Measurements from ENCODE around the gene GRK6. TPM values are rescaled to one million over a fixed set of nuclear protein-coding genes. Genes with fewer than 3 reads are reported as not detected.

GRK6 gene
- total and polyA plus RNA-seq, 9 of the 15 experiments (the other 6 are each of a cell fraction or from before 2014, with no cell fraction given): 0.63 to 122 (median 44.5) TPM

DNA sequence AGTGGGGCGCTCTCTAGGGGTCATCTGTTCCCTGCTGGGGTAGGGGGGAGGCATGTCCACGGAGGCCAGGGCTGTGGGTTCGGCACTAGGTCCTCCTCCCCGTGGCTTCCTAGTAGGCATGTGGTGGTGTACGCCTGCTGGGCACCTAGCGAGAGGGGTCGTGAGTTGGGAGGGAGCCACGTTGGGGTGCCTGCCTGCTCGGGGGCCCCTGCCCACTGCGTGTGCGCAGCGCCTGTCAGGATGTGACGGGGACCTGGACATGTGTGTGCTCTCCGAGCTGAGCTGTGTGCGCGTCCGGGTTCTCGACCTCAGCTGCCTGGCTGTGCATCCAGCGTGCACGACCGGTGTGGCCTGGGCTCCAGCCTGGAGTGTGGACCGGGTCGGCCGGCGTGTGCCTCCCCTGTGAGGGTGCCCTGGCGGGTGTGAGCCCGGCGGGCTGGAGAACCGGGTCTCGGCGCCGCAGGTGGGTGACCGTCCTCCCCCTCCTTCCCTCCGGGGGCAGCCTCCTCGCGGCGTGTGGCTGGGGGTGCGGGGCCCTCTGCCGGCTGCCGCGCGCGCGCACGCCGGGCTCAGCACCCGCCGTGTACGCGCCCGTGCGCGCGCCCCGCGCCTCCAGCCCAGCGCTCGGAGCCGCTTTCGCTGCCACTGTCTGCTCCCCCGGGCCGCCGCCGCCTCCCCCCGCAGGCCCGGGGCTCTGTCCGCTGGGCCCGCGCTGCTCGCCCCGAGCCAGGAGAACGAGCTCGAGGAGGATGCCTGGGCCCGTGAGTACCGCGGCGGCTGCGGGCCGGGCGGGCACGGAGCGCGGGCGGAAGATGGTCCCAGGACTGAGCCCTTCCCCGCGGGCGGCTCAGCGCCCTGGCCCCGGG lies 20.0 kb downstream of the GRK6 start, which contains the start of gene PRR7:
PRR7 (plus strand) TSS at position 615 of the 866 bp plus-strand sequence. CDS start 8,254 bp downstream, outside the sequence.
- H3K27ac ChIP-seq (ENCODE audit: extremely low read depth, low read depth, low read length): peak within 1 kb of the TSS; percentile 59
- H4K20me1 ChIP-seq (replicated peaks; ENCODE audit: control insufficient read depth, insufficient read depth, low read length): peaks cover 25% of the 10 kb centered on the region
- ATAC-seq (peak; percentile 59), DNase-seq (ENCODE audit: extremely low read depth in 1 of 4, low spot score in 3 of 4) (peak; percentile 80 to 86 (median 86)), FAIRE-seq (peak; percentile 68)
- peak within 1 kb of the TSS; percentile 81 for H3K4me2 ChIP-seq (ENCODE audit: insufficient read depth, low read length)
- POLR2A ChIA-PET: interaction anchor here (0.5 to 11.8 kb wide), 9 partner anchors 8 to 52 kb away, joined by 3 to 210 read pairs (median 10); partner anchors contain the start of gene GRK6
- H3K36me3 ChIP-seq (ENCODE audit: control insufficient read depth, insufficient read depth, low read length): peaks cover 18% of the 10 kb centered on the region; the same call in 1 of the 3 replicates
- intact Hi-C loops (cut with micrococcal nuclease) (loop anchor here (2.0 kb wide), 1 partner anchor 332 kb away; no protein-coding TSS in a partner anchor), in situ Hi-C loops (cut with MboI) (loop anchor here (5.0 kb wide), 1 partner anchor 54 kb away; no protein-coding TSS in a partner anchor)
- 1% methylated on average over 65 of the region's 89 CpGs for WGBS (ENCODE audit: insufficient coverage, low coverage, missing lambda C conversion rate)
- no peaks in the 10 kb centered on the region for H3K9me3 ChIP-seq (replicated peaks; ENCODE audit: control insufficient read depth, insufficient read depth, low read depth, low read length)
- peaks cover 19 to 53% of the 10 kb centered on the region in 2 experiments for H3K4me1 ChIP-seq (replicated peaks in 1 of 2; ENCODE audit: control insufficient read depth in 2 of 2, insufficient read depth in 2 of 2, low read length in 2 of 2)
- peak within 1 kb of the TSS; percentile 62 for H3K4me3 ChIP-seq
- CTCF ChIA-PET (ENCODE audit: low intra/inter-chr PET ratio): interaction anchor here (0.6 to 1.9 kb wide), 3 partner anchors 42 to 76 kb away, joined by 3 to 9 read pairs (median 3); no protein-coding TSS in a partner anchor
- H3K79me2 ChIP-seq (ENCODE audit: control insufficient read depth, insufficient read depth, low read length): no peaks in the 10 kb centered on the region
- H3K9me1 ChIP-seq (ENCODE audit: control insufficient read depth, insufficient read depth, low read length): peaks cover 3% of the 10 kb centered on the region
- H3K27me3 ChIP-seq (ENCODE audit: control insufficient read depth in 2 of 2, insufficient read depth in 2 of 2, low read length in 2 of 2): no peaks in the 10 kb centered on the region
- peak within 1 kb of the TSS; percentile 67 for H2AFZ ChIP-seq (ENCODE audit: low read depth, low read length)
- peak within 1 kb of the TSS; percentile 53 to 95 for H3K9ac ChIP-seq (ENCODE audit: insufficient read depth in 1 of 2, low read depth in 2 of 2, low read length in 2 of 2)
- BruUV-seq (replicated peaks): no TSS peak
- TF ChIP-seq ERF (CRISPR knock-in tag; IDR thresholded peaks at IDR 0.05): peak; percentile 91
- TF ChIP-seq, protein P1, sequence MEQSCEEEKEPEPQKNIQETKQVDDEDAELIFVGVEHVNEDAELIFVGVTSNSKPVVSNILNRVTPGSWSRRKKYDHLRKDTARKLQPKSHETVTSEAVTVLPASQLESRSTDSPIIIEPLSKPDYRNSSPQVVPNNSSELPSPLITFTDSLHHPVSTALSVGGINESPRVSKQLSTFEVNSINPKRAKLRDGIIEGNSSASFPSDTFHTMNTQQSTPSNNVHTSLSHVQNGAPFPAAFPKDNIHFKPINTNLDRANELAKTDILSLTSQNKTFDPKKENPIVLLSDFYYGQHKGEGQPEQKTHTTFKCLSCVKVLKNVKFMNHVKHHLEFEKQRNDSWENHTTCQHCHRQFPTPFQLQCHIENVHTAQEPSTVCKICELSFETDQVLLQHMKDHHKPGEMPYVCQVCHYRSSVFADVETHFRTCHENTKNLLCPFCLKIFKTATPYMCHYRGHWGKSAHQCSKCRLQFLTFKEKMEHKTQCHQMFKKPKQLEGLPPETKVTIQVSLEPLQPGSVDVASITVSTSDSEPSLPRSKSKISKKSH (CRISPR knock-in tag; IDR thresholded peaks at IDR 0.05): peak; percentile 32; the same call in 1 of the 2 replicates
- 0 out of 2 replicates have a peak, but pooled peaks have one; percentile 38 for TF ChIP-seq NCOR1 (IDR thresholded peaks at IDR 0.05)
- peak; percentile 85 for TF ChIP-seq SUPT5H (IDR thresholded peaks at IDR 0.05)
- TF ChIP-seq, protein P2, sequence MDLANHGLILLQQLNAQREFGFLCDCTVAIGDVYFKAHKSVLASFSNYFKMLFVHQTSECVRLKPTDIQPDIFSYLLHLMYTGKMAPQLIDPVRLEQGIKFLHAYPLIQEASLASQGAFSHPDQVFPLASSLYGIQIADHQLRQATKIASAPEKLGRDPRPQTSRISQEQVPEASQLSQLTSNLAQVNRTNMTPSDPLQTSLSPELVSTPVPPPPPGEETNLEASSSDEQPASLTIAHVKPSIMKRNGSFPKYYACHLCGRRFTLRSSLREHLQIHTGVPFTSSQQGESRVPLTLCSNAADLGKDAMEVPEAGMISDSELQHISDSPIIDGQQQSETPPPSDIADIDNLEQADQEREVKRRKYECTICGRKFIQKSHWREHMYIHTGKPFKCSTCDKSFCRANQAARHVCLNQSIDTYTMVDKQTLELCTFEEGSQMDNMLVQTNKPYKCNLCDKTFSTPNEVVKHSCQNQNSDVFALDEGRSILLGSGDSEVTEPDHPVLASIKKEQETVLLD (IDR thresholded peaks at IDR 0.05): no peak
- TF ChIP-seq, protein P3, sequence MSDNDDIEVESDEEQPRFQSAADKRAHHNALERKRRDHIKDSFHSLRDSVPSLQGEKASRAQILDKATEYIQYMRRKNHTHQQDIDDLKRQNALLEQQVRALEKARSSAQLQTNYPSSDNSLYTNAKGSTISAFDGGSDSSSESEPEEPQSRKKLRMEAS (CRISPR knock-in tag; IDR thresholded peaks at IDR 0.05): peak; percentile 73; the same call in 1 of the 2 replicates
- no peak for TF ChIP-seq RCOR1 (IDR thresholded peaks at IDR 0.05; ENCODE audit: borderline replicate concordance in 1 of 2, low read depth in 2 of 2, low read length in 2 of 2)
- TF ChIP-seq HDAC8 (tag; IDR thresholded peaks at IDR 0.05): no peak
- peak; percentile 26 to 81; a peak in 3 of 4 replicates for TF ChIP-seq MAZ (CRISPR knock-in tag; conservative IDR thresholded peaks at IDR 0.05 in 1 of 2, IDR thresholded peaks at IDR 0.05 in 1 of 2)
- no peak for TF ChIP-seq POLR2H (tag; IDR thresholded peaks at IDR 0.05; ENCODE audit: low read depth)
- TF ChIP-seq RHOXF2B (CRISPR knock-in tag; conservative IDR thresholded peaks at IDR 0.05): peak; percentile 90
- TF ChIP-seq, protein P4, sequence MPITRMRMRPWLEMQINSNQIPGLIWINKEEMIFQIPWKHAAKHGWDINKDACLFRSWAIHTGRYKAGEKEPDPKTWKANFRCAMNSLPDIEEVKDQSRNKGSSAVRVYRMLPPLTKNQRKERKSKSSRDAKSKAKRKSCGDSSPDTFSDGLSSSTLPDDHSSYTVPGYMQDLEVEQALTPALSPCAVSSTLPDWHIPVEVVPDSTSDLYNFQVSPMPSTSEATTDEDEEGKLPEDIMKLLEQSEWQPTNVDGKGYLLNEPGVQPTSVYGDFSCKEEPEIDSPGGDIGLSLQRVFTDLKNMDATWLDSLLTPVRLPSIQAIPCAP (CRISPR knock-in tag; IDR thresholded peaks at IDR 0.05; ENCODE audit: borderline replicate concordance): no peak
- no peak for TF ChIP-seq PRMT5 (CRISPR knock-in tag; IDR thresholded peaks at IDR 0.05)
- 0 out of 2 replicates have a peak, but pooled peaks have one; percentile 20 for TF ChIP-seq ZSCAN29 (IDR thresholded peaks at IDR 0.05)
- no peak for TF ChIP-seq ARID2 (IDR thresholded peaks at IDR 0.05)
- no peak; the same call in 1 of the 2 replicates for TF ChIP-seq ESRRB (CRISPR knock-in tag; IDR thresholded peaks at IDR 0.05; ENCODE audit: borderline replicate concordance)
- peak; percentile 74; the same call in 1 of the 2 replicates for TF ChIP-seq NR2C2 (CRISPR knock-in tag; IDR thresholded peaks at IDR 0.05)
- no peak for TF ChIP-seq NR2C2 (tag; IDR thresholded peaks at IDR 0.05)

Data from K562 (cell line).